Liver (tissue), 9 donors: Measurements from ENCODE around the gene PLEKHA8. TPM values are rescaled to one million over a fixed set of nuclear protein-coding genes. Genes with fewer than 3 reads are reported as not detected.

Source experiments
- DNase-seq: peaks from one replicate; pipeline ENCODE4 v3.0.0-alpha.2; 2017; ENCODE audit warnings: low spot score
- H3K27ac ChIP-seq, 2 donors: one replicate each; pipeline ENCODE4 v1.7.0; 2013; ENCODE audit warnings: inconsistent platforms in 2 of 2, low read length in 2 of 2, control low read depth in 1 of 2, low read depth in 1 of 2, mild to moderate bottlenecking in 1 of 2
- H3K27me3 ChIP-seq, 4 donors: one replicate each; pipeline versions ENCODE4 v1.6.1 to v1.7.0; 2013; ENCODE audit warnings: low read length in 3 of 4, inconsistent platforms in 1 of 4, mild to moderate bottlenecking in 1 of 4, moderate library complexity in 1 of 4; ENCODE audit not compliant: control insufficient read depth in 4 of 4, insufficient read depth in 4 of 4
- H3K36me3 ChIP-seq, 4 donors: one replicate each; pipeline versions ENCODE4 v1.6.1 to v1.7.0; 2013; ENCODE audit warnings: low read length in 3 of 4, mild to moderate bottlenecking in 3 of 4, low read depth in 1 of 4, moderate library complexity in 1 of 4; ENCODE audit not compliant: control insufficient read depth in 4 of 4, insufficient read depth in 3 of 4
- H3K4me1 ChIP-seq, 4 donors: one replicate each; pipeline versions ENCODE4 v1.6.1 to v1.7.0; 2013; ENCODE audit warnings: low read length in 3 of 4, mild to moderate bottlenecking in 3 of 4, moderate library complexity in 1 of 4; ENCODE audit not compliant: control insufficient read depth in 4 of 4, insufficient read depth in 4 of 4
- H3K4me3 ChIP-seq, 3 donors: one replicate each; pipeline versions ENCODE4 v1.6.1 to v1.7.0; 2013; ENCODE audit warnings: low read length in 3 of 3, control low read depth in 1 of 3, low read depth in 1 of 3, mild to moderate bottlenecking in 1 of 3
- H3K9ac ChIP-seq, 2 donors: one replicate each; pipeline ENCODE4 v1.7.0; 2013; ENCODE audit warnings: low read length in 2 of 2, mild to moderate bottlenecking in 2 of 2, moderate library complexity in 2 of 2, control low read depth in 1 of 2, low read depth in 1 of 2
- H3K9me3 ChIP-seq, 4 donors: one replicate each; pipeline versions ENCODE4 v1.6.1 to v1.7.0; 2013; ENCODE audit warnings: low read length in 3 of 4; ENCODE audit not compliant: control insufficient read depth in 4 of 4
- ATF3 ChIP-seq: IDR thresholded peaks from 2 replicates; pipeline ENCODE4 v1.6.1; 2016; ENCODE audit warnings: antibody characterized with exemption
- EGR1 ChIP-seq, 2 donors: IDR thresholded peaks; 2 replicates each; pipeline ENCODE4 v1.6.1; 2016 to 2018; ENCODE audit warnings: antibody characterized with exemption in 2 of 2, low read depth in 2 of 2
- FOXA1 ChIP-seq: IDR thresholded peaks from 2 replicates; pipeline ENCODE4 v1.6.1; 2016; ENCODE audit warnings: antibody characterized with exemption
- FOXA2 ChIP-seq: IDR thresholded peaks from 2 replicates; pipeline ENCODE4 v1.6.1; 2016; ENCODE audit warnings: antibody characterized with exemption
- GABPA ChIP-seq, 2 donors: IDR thresholded peaks in 1 of 2; conservative IDR thresholded peaks in 1 of 2; 2 replicates each; pipeline ENCODE4 v1.6.1; 2016; ENCODE audit warnings: antibody characterized with exemption in 2 of 2, mild to moderate bottlenecking in 1 of 2, moderate library complexity in 1 of 2
- HNF4G ChIP-seq: IDR thresholded peaks from 2 replicates; pipeline ENCODE4 v1.6.1; 2016; ENCODE audit warnings: antibody characterized with exemption
- JUND ChIP-seq, 2 donors: IDR thresholded peaks; 2 replicates each; pipeline ENCODE4 v1.6.1; 2016; ENCODE audit warnings: antibody characterized with exemption in 2 of 2
- NR2F2 ChIP-seq: IDR thresholded peaks from 2 replicates; pipeline ENCODE4 v1.6.1; 2016; ENCODE audit warnings: antibody characterized with exemption
- RXRA ChIP-seq, 2 donors: IDR thresholded peaks; 2 replicates each; pipeline ENCODE4 v1.6.1; 2017 to 2018; ENCODE audit warnings: antibody characterized with exemption in 2 of 2, mild to moderate bottlenecking in 1 of 2
- SP1 ChIP-seq: IDR thresholded peaks from 2 replicates; pipeline ENCODE4 v1.6.1; 2018; ENCODE audit warnings: antibody characterized with exemption, mild to moderate bottlenecking
- TAF1 ChIP-seq: conservative IDR thresholded peaks from 2 replicates; pipeline ENCODE4 v1.6.1; 2016; ENCODE audit warnings: antibody characterized with exemption, mild to moderate bottlenecking
- YY1 ChIP-seq: IDR thresholded peaks from 2 replicates; pipeline ENCODE4 v1.6.1; 2016; ENCODE audit warnings: antibody characterized with exemption, mild to moderate bottlenecking
- ZBTB33 ChIP-seq: IDR thresholded peaks from 2 replicates; pipeline ENCODE4 v1.6.1; 2016; ENCODE audit warnings: antibody characterized with exemption
- WGBS: extraction: QIAGEN DNeasy Blood & Tissue Kit; methylation state at CpG from one replicate; pipeline ENCODE4 v1.1.7; 2013; 5-methylcytosine and 5-hydroxymethylcytosine counted together
- polyA plus RNA-seq, 2 donors: library from polyadenylated mRNA; stranded (reverse) in 1 of 2; unstranded in 1 of 2; fragments of 200-250 nt in 1 of 2; fragments of >200 nt in 1 of 2; fragmentation: Nextera tagmentation in 1 of 2; extraction: Ambion mirVana in 1 of 2; gene quantifications; one replicate each; pipeline versions ENCODE4 v1.2.1 to v1.2.3, GENCODE V29; 2013 to 2015
- total RNA-seq, 2 donors: library from RNA; depleted of rRNA; stranded (reverse); fragments of >200 nt; gene quantifications; one replicate each; pipeline ENCODE4 v1.2.3, GENCODE V29; 2014
- TF ChIP-seq, protein P1 (sequence below): fragments of 150-350 bp; IDR thresholded peaks from 2 replicates; pipeline ENCODE4 v1.5.1; 2017; ENCODE audit warnings: improper control_type of control experiment, low read depth, low read length; ENCODE audit not compliant: missing input control
- TF ChIP-seq, protein P2 (sequence below): IDR thresholded peaks from 2 replicates; pipeline ENCODE4 v1.6.1; 2016; ENCODE audit warnings: antibody characterized with exemption
- TF ChIP-seq, protein P3 (sequence below): IDR thresholded peaks from 2 replicates; pipeline ENCODE4 v1.6.1; 2016; ENCODE audit warnings: antibody characterized with exemption, mild to moderate bottlenecking
- donor health status: healthy.
- donor health status: healthy.
- donor health status: healthy.
- donor health status: healthy.
- donor health status: healthy.

Gene PLEKHA8
- total and polyA plus RNA-seq, 4 donors = 1.0 to 5.4 (median 2.4) TPM

GRCh38 chr7:29988424-29989256, 39.6 kb upstream of the PLEKHA8 start:
- peak; percentile 4 for TF ChIP-seq YY1
- no peak for TF ChIP-seq FOXA1
- WGBS = 15% methylated on average over 75 of the region's 75 CpGs
- Histone ChIP-seq H3K9ac (no peak overlapping the region), H3K4me3 (peak overlapping the region; percentile 56 to 86 (median 66)), H3K36me3 (no peaks in the 10 kb centered on the region), H3K4me1 (peaks cover 0 to 8% (median 4%) of the 10 kb centered on the region in 4 donors), H3K9me3 (peaks cover 1 to 18% (median 9%) of the 10 kb centered on the region in 4 donors), H3K27me3 (peaks cover 0 to 7% (median 4%) of the 10 kb centered on the region in 4 donors), H3K27ac (peak overlapping the region; percentile 48 to 67)
- peak; percentile 44 for DNase-seq

GRCh38 chr7:29989257-29989995, 38.8 kb upstream of the PLEKHA8 start, which contains the start of gene SCRN1:
TSS of gene SCRN1 (minus strand) at chr7:29989801. CDS start at chr7:29969067, 20,734 bp downstream.
- peaks cover 0 to 8% (median 4%) of the 10 kb centered on the region in 4 donors for H3K4me1 ChIP-seq
- TF ChIP-seq, protein P1, sequence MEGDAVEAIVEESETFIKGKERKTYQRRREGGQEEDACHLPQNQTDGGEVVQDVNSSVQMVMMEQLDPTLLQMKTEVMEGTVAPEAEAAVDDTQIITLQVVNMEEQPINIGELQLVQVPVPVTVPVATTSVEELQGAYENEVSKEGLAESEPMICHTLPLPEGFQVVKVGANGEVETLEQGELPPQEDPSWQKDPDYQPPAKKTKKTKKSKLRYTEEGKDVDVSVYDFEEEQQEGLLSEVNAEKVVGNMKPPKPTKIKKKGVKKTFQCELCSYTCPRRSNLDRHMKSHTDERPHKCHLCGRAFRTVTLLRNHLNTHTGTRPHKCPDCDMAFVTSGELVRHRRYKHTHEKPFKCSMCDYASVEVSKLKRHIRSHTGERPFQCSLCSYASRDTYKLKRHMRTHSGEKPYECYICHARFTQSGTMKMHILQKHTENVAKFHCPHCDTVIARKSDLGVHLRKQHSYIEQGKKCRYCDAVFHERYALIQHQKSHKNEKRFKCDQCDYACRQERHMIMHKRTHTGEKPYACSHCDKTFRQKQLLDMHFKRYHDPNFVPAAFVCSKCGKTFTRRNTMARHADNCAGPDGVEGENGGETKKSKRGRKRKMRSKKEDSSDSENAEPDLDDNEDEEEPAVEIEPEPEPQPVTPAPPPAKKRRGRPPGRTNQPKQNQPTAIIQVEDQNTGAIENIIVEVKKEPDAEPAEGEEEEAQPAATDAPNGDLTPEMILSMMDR = no peak
- TF ChIP-seq, protein P2, sequence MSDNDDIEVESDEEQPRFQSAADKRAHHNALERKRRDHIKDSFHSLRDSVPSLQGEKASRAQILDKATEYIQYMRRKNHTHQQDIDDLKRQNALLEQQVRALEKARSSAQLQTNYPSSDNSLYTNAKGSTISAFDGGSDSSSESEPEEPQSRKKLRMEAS = no peak
- TF ChIP-seq NR2F2 (no peak), HNF4G (no peak), TAF1 (no peak), SP1 (no peak), RXRA (IDR thresholded peaks at IDR 0.05) (no peak), GABPA (IDR thresholded peaks at IDR 0.05 in 1 of 2, conservative IDR thresholded peaks at IDR 0.05 in 1 of 2) (no peak)
- DNase-seq = no peak

DNA sequence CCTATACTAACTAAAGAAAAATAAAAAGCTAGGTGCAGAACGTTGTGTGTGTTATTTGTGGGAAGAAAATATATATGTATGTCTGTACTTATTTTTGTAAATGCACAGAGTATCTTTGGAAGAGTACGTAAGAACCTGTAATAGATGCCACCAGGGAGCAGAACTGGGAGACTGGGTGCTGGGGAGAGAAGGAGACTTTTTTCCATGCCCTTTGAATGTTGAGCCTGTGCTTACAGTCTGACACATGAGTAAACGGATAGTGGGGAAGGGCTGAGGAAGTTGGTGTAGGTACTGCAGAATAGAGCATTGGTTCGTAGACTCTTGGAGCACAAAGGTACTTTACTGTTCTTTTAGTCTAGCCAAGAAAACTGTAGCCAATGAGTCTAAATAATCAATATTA, 37.3 kb upstream of the PLEKHA8 start:
- Histone ChIP-seq H3K27ac (no peak overlapping the region), H3K4me1 (peaks cover 0 to 8% (median 4%) of the 10 kb centered on the region in 4 donors), H3K4me3 (no peak overlapping the region), H3K9me3 (peaks cover 1 to 20% (median 9%) of the 10 kb centered on the region in 4 donors), H3K27me3 (peaks cover 0 to 7% (median 4%) of the 10 kb centered on the region in 4 donors), H3K9ac (no peak overlapping the region), H3K36me3 (no peaks in the 10 kb centered on the region)
- DNase-seq = no peak
- WGBS = 74% methylated on average over 4 of the region's 4 CpGs
- TF ChIP-seq, protein P3, sequence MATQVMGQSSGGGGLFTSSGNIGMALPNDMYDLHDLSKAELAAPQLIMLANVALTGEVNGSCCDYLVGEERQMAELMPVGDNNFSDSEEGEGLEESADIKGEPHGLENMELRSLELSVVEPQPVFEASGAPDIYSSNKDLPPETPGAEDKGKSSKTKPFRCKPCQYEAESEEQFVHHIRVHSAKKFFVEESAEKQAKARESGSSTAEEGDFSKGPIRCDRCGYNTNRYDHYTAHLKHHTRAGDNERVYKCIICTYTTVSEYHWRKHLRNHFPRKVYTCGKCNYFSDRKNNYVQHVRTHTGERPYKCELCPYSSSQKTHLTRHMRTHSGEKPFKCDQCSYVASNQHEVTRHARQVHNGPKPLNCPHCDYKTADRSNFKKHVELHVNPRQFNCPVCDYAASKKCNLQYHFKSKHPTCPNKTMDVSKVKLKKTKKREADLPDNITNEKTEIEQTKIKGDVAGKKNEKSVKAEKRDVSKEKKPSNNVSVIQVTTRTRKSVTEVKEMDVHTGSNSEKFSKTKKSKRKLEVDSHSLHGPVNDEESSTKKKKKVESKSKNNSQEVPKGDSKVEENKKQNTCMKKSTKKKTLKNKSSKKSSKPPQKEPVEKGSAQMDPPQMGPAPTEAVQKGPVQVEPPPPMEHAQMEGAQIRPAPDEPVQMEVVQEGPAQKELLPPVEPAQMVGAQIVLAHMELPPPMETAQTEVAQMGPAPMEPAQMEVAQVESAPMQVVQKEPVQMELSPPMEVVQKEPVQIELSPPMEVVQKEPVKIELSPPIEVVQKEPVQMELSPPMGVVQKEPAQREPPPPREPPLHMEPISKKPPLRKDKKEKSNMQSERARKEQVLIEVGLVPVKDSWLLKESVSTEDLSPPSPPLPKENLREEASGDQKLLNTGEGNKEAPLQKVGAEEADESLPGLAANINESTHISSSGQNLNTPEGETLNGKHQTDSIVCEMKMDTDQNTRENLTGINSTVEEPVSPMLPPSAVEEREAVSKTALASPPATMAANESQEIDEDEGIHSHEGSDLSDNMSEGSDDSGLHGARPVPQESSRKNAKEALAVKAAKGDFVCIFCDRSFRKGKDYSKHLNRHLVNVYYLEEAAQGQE = no peak
- TF ChIP-seq FOXA1 (no peak), HNF4G (no peak), EGR1 (IDR thresholded peaks at IDR 0.05; ENCODE audit: low read depth in 2 of 2) (no peak), GABPA (IDR thresholded peaks at IDR 0.05 in 1 of 2, conservative IDR thresholded peaks at IDR 0.05 in 1 of 2) (no peak), JUND (IDR thresholded peaks at IDR 0.05) (no peak), NR2F2 (no peak), ZBTB33 (no peak), TAF1 (no peak), YY1 (no peak), ATF3 (no peak), FOXA2 (no peak)
- TF ChIP-seq, protein P2 = no peak

More at GRCh38 chr7:29989257-29989995, 38.8 kb upstream of the PLEKHA8 start, which contains the start of gene SCRN1:
- Histone ChIP-seq H3K9ac (peak within 1 kb of the TSS in 1 of 2 donors; percentile 1), H3K36me3 (no peaks in the 10 kb centered on the region), H3K9me3 (peaks cover 1 to 20% (median 9%) of the 10 kb centered on the region in 4 donors), H3K27me3 (peaks cover 0 to 7% (median 4%) of the 10 kb centered on the region in 4 donors), H3K4me3 (peak within 1 kb of the TSS; percentile 56 to 86 (median 66)), H3K27ac (peak within 1 kb of the TSS; percentile 48 to 67)
- WGBS = 3% methylated on average over 79 of the region's 79 CpGs
